ENCODE results near the gene RLN3.
A peak's percentile ranks its signal among the peaks of the same experiment; 100 is the strongest.
"Not testable (repeated sequence)": the region's sequence is repeated elsewhere in the genome, so short reads cannot be mapped to it uniquely, and the experiment has no call there.

Gene RLN3

GRCh38 chr19:14048443-14049153 lies 20.6 kb downstream of the RLN3 start:
- no peak for DNase-seq (ENCODE audit: extremely low read depth, insufficient read length)
- no peak overlapping the region for H3K4me3 ChIP-seq (replicated peaks; ENCODE audit: low read depth, low read length)
- H3K36me3 ChIP-seq (ENCODE audit: control insufficient read depth, insufficient read depth, low read length): peaks cover 26% of the 10 kb centered on the region
- H3K27me3 ChIP-seq (replicated peaks; ENCODE audit: control insufficient read depth, insufficient read depth, low read length): no peaks in the 10 kb centered on the region
- peak; percentile 95 for TF ChIP-seq CTCF (IDR thresholded peaks at IDR 0.05; ENCODE audit: insufficient read depth, low read length, poor library complexity, severe bottlenecking)

- H3K4me3 ChIP-seq (replicated peaks; ENCODE audit: low read depth, low read length): no peak overlapping the region
- DNase-seq (ENCODE audit: extremely low read depth, insufficient read length): no peak
- no peaks in the 10 kb centered on the region for H3K27me3 ChIP-seq (replicated peaks; ENCODE audit: control insufficient read depth, insufficient read depth, low read length)
- no peak for TF ChIP-seq CTCF (IDR thresholded peaks at IDR 0.05; ENCODE audit: insufficient read depth, low read length, poor library complexity, severe bottlenecking)
- peaks cover 26% of the 10 kb centered on the region for H3K36me3 ChIP-seq (ENCODE audit: control insufficient read depth, insufficient read depth, low read length)
Measured at GRCh38 chr19:14050512-14050911, 22.6 kb downstream of the RLN3 start.

- not testable (repeated sequence) for DNase-seq (ENCODE audit: extremely low read depth, insufficient read length); H3K27me3 ChIP-seq (replicated peaks; ENCODE audit: control insufficient read depth, insufficient read depth, low read length); H3K4me3 ChIP-seq (replicated peaks; ENCODE audit: low read depth, low read length)
- peaks cover 24% of the 10 kb centered on the region for H3K36me3 ChIP-seq (ENCODE audit: control insufficient read depth, insufficient read depth, low read length)
Measured at GRCh38 chr19:14050961-14051360, 23.0 kb downstream of the RLN3 start.

- Histone ChIP-seq H3K36me3 (ENCODE audit: control insufficient read depth, insufficient read depth, low read length) (peaks cover 21% of the 10 kb centered on the region), H3K4me3 (replicated peaks; ENCODE audit: low read depth, low read length) (no peak overlapping the region), H3K27me3 (replicated peaks; ENCODE audit: control insufficient read depth, insufficient read depth, low read length) (no peaks in the 10 kb centered on the region; the same call in 1 of the 2 replicates)
- TF ChIP-seq CTCF (IDR thresholded peaks at IDR 0.05; ENCODE audit: insufficient read depth, low read length, poor library complexity, severe bottlenecking): no peak
- DNase-seq (ENCODE audit: extremely low read depth, insufficient read length): no peak
Measured at GRCh38 chr19:14051980-14052379, 24.0 kb downstream of the RLN3 start.

- no peak for TF ChIP-seq CTCF (IDR thresholded peaks at IDR 0.05; ENCODE audit: insufficient read depth, low read length, poor library complexity, severe bottlenecking)
- H3K4me3 ChIP-seq (replicated peaks; ENCODE audit: low read depth, low read length): no peak overlapping the region
- H3K36me3 ChIP-seq (ENCODE audit: control insufficient read depth, insufficient read depth, low read length): peaks cover 21% of the 10 kb centered on the region
- H3K27me3 ChIP-seq (replicated peaks; ENCODE audit: control insufficient read depth, insufficient read depth, low read length): no peaks in the 10 kb centered on the region; the same call in 1 of the 2 replicates
- DNase-seq (ENCODE audit: extremely low read depth, insufficient read length): no peak
Measured at GRCh38 chr19:14052470-14052869, 24.5 kb downstream of the RLN3 start.

GRCh38 chr19:14053032-14053431 lies 25.1 kb downstream of the RLN3 start:
- no peak for DNase-seq (ENCODE audit: extremely low read depth, insufficient read length)
- H3K4me3 ChIP-seq (replicated peaks; ENCODE audit: low read depth, low read length): no peak overlapping the region
- no peak for TF ChIP-seq CTCF (IDR thresholded peaks at IDR 0.05; ENCODE audit: insufficient read depth, low read length, poor library complexity, severe bottlenecking)
- peaks cover 21% of the 10 kb centered on the region for H3K36me3 ChIP-seq (ENCODE audit: control insufficient read depth, insufficient read depth, low read length)
- H3K27me3 ChIP-seq (replicated peaks; ENCODE audit: control insufficient read depth, insufficient read depth, low read length): no peaks in the 10 kb centered on the region; the same call in 1 of the 2 replicates

Data from GM06990 (cell line).